WTC11 (cell line): ENCODE data around the gene MYL5. TPM values are rescaled to one million over a fixed set of nuclear protein-coding genes. Genes with fewer than 3 reads are reported as not detected.

Source experiments
- ATAC-seq: fragments of 200-7000 bp; cut with Tn5 transposase; 2 replicates; pipeline ENCODE4 v1.10.0; 2021; ENCODE audit warnings: mild to moderate bottlenecking, moderate library complexity
- CTCF ChIA-PET: fragments of 300-600 bp; sonication (Branson Sonifier 250); formaldehyde crosslinking; loops from one replicate; lab custom pipeline; 2021; ENCODE audit warnings: antibody characterized with exemption; lab: Charles Lee
- POLR2A ChIA-PET: fragments of 350-600 bp; sonication (Branson Sonifier 250); formaldehyde crosslinking; loops from one replicate; lab custom pipeline; 2021; ENCODE audit warnings: antibody characterized with exemption; lab: Charles Lee
- DNase-seq: peaks from one replicate; pipeline ENCODE4 v3.0.0; 2021; ENCODE audit warnings: low spot score
- H3K27ac Mint-ChIP-seq: 2 replicates; pipeline ENCODE4 v1.8.0; 2021; ENCODE audit warnings: mixed read lengths
- H3K27me3 Mint-ChIP-seq: 2 replicates; pipeline ENCODE4 v1.8.0; 2021; ENCODE audit warnings: low read depth, mild to moderate bottlenecking, moderate library complexity, mixed read lengths
- H3K36me3 Mint-ChIP-seq: 2 replicates; pipeline ENCODE4 v1.8.0; 2021; ENCODE audit warnings: mixed read lengths
- H3K4me1 Mint-ChIP-seq: 2 replicates; pipeline ENCODE4 v1.8.0; 2022; ENCODE audit warnings: mixed read lengths
- H3K4me3 Mint-ChIP-seq: 2 replicates; pipeline ENCODE4 v1.8.0; 2021; ENCODE audit warnings: mild to moderate bottlenecking, moderate library complexity, mixed read lengths
- H3K9me3 Mint-ChIP-seq: 2 replicates; pipeline ENCODE4 v1.8.0; 2021; ENCODE audit warnings: mixed read lengths
- ARID4B ChIP-seq: sonication (generic); formaldehyde crosslinking; IDR thresholded peaks from 2 replicates; pipeline ENCODE4 v1.8.0; 2023; ENCODE audit warnings: missing genetic modification reagents, mild to moderate bottlenecking, borderline replicate concordance
- ATF2 ChIP-seq: sonication (generic); formaldehyde crosslinking; IDR thresholded peaks from 2 replicates; pipeline ENCODE4 v1.8.1; 2022; ENCODE audit warnings: low read depth, missing genetic modification reagents, borderline replicate concordance
- ESRRA ChIP-seq: sonication (generic); formaldehyde crosslinking; IDR thresholded peaks from 2 replicates; pipeline ENCODE4 v1.8.1; 2022; ENCODE audit warnings: mild to moderate bottlenecking, missing genetic modification reagents, borderline replicate concordance
- GABPB1 ChIP-seq: sonication (generic); formaldehyde crosslinking; IDR thresholded peaks from 2 replicates; pipeline ENCODE4 v1.8.1; 2023; ENCODE audit warnings: mild to moderate bottlenecking, missing genetic modification reagents
- IRF2 ChIP-seq: sonication (generic); formaldehyde crosslinking; IDR thresholded peaks from 2 replicates; pipeline ENCODE4 v1.8.0; 2022; ENCODE audit warnings: low read depth, missing genetic modification reagents, borderline replicate concordance
- NFATC4 ChIP-seq: fragments of 250-450 bp; sonication (Bioruptor Pico); IDR thresholded peaks from 2 replicates; pipeline ENCODE4 v1.9.0; 2021; ENCODE audit warnings: mild to moderate bottlenecking
- NR3C1 ChIP-seq: sonication (generic); formaldehyde crosslinking; conservative IDR thresholded peaks from 2 replicates; pipeline ENCODE4 v1.8.1; 2023; ENCODE audit warnings: low read depth, mild to moderate bottlenecking, missing genetic modification reagents
- PRRX2 ChIP-seq: fragments of 250-450 bp; sonication (Bioruptor Pico); IDR thresholded peaks from 2 replicates; pipeline ENCODE4 v1.8.0; 2021; ENCODE audit warnings: mild to moderate bottlenecking
- ZBTB21 ChIP-seq: sonication (generic); formaldehyde crosslinking; IDR thresholded peaks from 2 replicates; pipeline ENCODE4 v1.8.1; 2023; ENCODE audit warnings: mild to moderate bottlenecking, missing genetic modification reagents, borderline replicate concordance
- ZBTB43 ChIP-seq: sonication (generic); formaldehyde crosslinking; IDR thresholded peaks from 2 replicates; pipeline ENCODE4 v1.8.1; 2023; ENCODE audit warnings: mild to moderate bottlenecking, missing genetic modification reagents
- ZMAT4 ChIP-seq: fragments of 250-450 bp; sonication (Bioruptor Pico); IDR thresholded peaks from 2 replicates; pipeline ENCODE4 v1.9.0; 2021; ENCODE audit warnings: mild to moderate bottlenecking
- ZNF281 ChIP-seq: sonication (generic); formaldehyde crosslinking; IDR thresholded peaks from 2 replicates; pipeline ENCODE4 v1.8.0; 2023; ENCODE audit warnings: mild to moderate bottlenecking, missing genetic modification reagents
- total RNA-seq: library from RNA; stranded (reverse); gene quantifications from 3 replicates; pipeline ENCODE4 v1.2.3, GENCODE V29; 2021

MYL5 gene
- total RNA-seq, 1 experiment from 2014 or later, result 22.2 TPM

GRCh38 chr4:633406-633805 lies 40.9 kb upstream of the MYL5 start:
- Mint-ChIP-seq H3K27me3 (peaks cover 7% of the 10 kb centered on the region), H3K4me3 (no peak overlapping the region), H3K9me3 (peaks cover 22% of the 10 kb centered on the region), H3K36me3 (peaks cover 6% of the 10 kb centered on the region; the same call in 1 of the 2 replicates), H3K4me1 (no peaks in the 10 kb centered on the region), H3K27ac (no peak overlapping the region)
- ChIA-PET CTCF (no interaction called here), POLR2A (no interaction called here)
- TF ChIP-seq ZBTB21 (no peak), ZNF281 (no peak), NR3C1 (CRISPR knock-in tag) (no peak), GABPB1 (CRISPR knock-in tag) (no peak), ATF2 (CRISPR knock-in tag) (no peak)
- ATAC-seq (no peak), DNase-seq (peak; percentile 4)

GRCh38 chr4:633976-634598 lies 40.3 kb upstream of the MYL5 start:
- CTCF ChIA-PET, result interaction anchor here (0.6 kb wide), 1 partner anchor 28 kb away, joined by 3 read pairs; no protein-coding TSS in a partner anchor
- peak; percentile 44; the same call in 1 of the 2 replicates for ATAC-seq
- H3K36me3 Mint-ChIP-seq, result peaks cover 6% of the 10 kb centered on the region; the same call in 1 of the 2 replicates
- H3K4me3 Mint-ChIP-seq, result no peak overlapping the region
- peaks cover 22% of the 10 kb centered on the region for H3K9me3 Mint-ChIP-seq
- no peak overlapping the region for H3K27ac Mint-ChIP-seq
- H3K4me1 Mint-ChIP-seq, result no peaks in the 10 kb centered on the region
- peaks cover 7% of the 10 kb centered on the region for H3K27me3 Mint-ChIP-seq
- POLR2A ChIA-PET, result no interaction called here
- TF ChIP-seq ESRRA (CRISPR knock-in tag), result no peak
- no peak for TF ChIP-seq ZBTB21
- TF ChIP-seq NFATC4, result no peak
- TF ChIP-seq IRF2 (CRISPR knock-in tag), result no peak
- TF ChIP-seq PRRX2 (CRISPR knock-in tag), result no peak
- TF ChIP-seq ZMAT4, result no peak
- no peak for TF ChIP-seq ZBTB43 (CRISPR knock-in tag)
- no peak for TF ChIP-seq ARID4B
- DNase-seq, result peak; percentile 9
